GM19240 (cell line): ENCODE measurements around the gene MRPL33.

Source experiments
- DNase-seq: peaks from one replicate; pipeline ENCODE4 v3.0.0; 2011; ENCODE audit warnings: low spot score; ENCODE audit not compliant: insufficient read length

Gene MRPL33

DNA sequence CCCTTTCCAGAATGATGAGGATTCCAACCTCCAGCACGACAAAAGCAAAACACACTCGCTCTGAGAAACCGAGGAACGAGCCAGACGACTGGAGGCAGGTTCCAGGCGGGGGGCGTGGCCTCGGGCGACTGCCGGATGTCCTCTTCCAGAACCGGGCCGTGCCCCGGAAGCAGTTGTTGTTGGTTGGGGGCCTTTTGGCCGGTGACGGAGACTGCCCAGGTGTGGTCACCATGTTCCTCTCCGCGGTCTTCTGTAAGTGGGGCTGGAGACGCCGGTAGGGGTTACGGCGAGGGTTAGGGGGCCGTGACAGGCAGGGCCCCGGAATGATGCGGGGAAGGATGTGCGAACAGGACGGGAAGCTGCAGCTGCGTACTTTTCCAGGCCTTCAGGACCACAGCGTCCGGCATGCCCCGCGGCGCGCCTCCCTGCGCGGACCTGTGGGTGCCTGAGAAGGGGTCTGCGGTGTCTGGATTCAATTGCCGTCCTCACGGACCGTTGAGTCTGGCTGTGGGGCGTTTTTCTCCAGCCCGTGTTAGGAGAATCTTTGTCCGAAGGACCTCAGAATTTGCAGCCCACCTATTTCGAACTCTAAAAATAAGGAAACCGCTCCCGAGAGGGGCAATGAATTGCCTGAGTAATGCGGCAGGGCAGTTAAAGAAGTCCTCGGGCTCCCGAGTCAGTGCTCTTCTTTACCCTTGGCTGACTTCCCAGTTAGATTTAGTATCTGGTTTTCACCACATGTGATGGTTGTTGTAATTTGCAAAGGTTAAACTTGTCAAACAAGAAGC, at the start of gene MRPL33:
Gene MRPL33 (plus strand): TSS at position 172 of the 788 bp plus-strand sequence. CDS start 59 bp downstream, at position 231.
- DNase-seq, result peak; percentile 96

DNA sequence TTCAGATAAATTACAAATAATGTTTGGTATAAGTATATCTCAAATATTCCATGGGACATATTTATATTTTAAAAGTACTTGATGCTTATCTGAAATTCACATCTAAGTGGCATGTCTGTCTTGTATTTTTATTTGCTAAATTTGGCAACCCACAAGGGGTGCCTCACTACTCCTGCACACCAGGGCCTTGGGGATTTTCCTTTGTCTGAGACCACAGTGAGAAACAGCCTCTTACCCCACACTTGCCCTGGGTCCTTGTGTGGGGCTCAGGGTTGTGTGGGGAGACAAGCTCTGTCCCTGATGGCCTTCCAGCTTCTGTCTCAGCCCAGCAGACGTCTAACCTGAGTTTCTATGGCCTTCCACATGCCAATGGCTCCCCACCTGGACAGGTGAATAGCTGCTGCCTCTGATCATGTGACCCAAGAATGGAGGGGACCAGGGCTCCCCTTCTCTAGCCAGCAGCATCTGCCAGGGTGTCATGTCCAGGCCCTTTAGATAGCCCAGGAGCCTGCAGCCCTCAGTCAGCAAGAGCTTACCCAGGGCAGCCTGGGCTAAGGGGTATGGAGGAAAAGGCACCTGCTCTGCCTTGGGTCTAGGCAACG, 49.5 kb upstream of the MRPL33 start:
- DNase-seq, result no peak

DNA sequence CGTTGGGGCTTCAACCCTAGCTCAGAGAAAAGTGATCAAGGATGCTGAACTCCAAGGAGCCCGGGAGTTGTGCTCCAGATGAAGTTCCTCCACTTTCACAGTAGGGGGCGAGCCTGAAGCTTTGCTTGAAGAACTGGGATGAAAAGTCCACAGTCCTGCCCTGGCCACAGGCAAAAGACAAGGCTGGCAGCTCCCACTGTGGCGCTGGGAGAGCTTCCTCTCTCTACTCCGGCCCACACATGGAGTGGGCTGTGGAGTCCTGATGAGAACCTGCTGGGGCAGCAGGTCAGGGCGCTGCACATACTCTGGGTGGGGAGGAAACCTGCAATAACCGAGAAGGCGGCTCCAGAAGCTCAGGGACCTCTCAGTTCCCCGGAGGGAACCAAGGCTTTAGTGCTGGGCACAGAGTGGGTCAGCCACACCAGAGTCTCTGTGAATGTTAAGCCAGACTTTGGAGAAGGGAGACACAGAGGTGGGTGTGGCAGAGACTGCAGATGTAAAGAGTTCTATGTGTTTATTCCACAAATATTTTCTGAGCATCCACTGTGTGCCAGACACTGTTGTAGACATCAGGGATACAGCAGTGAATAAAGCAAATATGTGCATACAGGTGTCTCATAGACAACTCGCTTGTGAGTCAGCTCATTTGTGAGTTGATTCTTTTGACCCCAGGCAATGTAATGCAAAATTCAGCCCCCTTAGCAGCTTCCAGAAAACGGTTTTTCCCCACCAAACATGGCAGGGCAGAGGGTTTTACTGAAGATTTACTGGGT, 48.0 kb upstream of the MRPL33 start:
- peak; percentile 41 for DNase-seq

DNA sequence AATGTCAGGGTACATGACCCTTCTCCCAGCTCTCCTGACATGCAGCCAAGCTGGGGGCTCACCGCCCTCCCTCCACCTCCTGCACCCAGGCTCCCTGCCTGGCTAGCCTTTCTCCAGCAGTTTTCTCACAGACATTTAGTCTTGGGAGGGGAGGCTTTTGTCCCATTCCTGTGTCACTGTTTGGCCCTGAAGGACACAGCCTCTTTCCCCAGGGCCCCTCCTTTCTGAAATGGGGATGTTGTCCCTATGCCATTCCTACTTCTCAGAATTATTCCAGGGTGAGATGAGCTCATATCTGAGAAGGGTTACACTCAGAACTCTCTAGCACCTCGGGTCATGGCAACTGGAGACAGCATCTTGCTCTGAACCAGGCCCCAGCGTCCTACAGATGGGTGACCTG, 47.3 kb upstream of the MRPL33 start:
- no peak for DNase-seq

DNA sequence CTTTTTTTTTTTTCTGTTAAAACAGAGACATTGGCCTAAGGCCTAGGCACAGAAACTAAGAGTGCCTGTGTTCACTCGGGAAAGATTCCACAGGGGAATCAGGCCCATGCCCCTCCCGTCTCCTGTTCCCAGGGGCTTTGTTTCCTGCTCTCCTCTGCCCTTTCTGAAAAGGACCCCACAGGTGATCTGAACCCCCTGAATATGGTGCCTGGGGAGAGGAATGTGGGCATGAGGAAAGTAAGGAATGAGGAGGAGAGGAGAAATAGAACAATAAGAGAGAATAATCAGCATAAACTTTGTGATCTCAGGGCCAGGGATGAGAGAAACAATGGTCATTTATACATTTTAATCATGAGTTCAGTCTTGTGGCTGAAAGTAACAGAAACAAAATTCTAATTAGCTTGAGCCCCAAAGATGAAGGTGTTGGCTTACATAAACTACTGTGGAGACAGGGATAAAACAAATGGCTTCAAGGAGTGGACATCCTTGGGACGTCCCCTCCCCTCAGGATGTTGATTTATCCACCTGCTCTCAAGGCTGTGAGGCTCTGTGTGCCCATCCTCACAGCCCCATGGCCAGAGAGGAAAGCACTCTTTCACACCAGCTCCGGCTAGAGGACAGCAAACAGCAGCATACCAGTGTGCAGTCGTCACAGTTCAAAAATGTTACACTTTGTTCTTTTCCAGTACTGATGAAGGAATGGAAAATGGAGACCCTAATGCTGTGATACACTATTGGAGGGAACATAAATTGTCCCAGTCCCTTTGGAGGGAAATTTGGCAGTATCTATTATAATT, 46.4 kb upstream of the MRPL33 start:
- no peak for DNase-seq

DNA sequence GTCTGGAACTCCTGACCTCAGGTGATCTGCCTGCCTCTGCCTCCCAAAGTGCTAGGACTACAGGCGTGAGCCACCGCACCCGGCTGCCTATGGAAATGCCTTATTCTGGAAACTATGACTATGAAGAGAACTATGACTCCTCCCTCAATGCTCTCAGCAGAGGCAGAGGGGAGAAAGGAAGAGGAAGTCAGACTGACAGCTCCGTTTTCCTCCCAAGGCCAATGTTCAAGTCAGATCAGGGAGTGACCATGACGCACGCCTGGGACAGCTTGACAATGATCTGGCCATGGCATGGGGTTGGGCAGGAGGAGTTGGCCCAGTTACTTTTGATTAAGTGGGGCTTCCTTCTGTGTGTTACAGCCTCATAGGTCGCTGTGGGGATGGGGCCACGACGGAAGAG, 44.3 kb upstream of the MRPL33 start:
- no peak for DNase-seq

DNA sequence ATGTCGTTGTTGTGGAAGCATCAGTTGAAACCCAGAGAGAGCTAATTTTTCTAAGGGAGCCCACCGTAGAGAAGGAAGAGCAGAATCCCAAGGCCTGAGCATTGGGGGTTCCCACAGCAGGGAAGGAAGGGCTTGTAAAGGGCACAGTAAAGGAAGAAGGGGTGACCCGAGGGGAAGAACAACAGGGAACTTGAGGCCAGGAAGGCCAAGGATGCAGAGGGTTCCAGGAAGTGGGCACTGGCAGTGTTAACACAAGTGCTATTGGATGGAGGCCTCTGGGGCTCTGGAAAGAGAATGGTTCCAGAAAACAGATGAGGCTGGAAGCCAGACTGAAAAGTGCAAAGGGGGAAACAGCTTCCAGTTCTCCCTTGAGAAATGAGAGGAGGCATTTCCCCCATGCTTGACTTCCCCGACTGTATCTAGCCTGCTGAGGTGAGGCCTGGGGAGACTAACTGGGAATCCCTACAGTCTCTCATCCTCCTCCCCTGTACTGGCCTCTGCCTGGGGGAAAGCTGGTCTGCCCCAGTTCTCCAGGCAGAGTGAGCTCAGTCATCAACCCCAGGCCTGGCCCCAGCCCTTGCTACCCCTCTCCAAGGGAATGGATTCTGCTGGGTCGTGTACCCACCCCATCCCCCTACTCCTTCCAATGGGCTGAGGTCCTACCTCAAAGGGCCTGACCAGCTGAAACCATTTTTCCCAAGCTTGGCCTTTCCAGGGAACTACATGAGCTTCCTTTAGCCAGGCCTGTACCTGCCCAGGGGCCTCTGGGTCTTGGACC, 43.2 kb upstream of the MRPL33 start:
- DNase-seq, result no peak

DNA sequence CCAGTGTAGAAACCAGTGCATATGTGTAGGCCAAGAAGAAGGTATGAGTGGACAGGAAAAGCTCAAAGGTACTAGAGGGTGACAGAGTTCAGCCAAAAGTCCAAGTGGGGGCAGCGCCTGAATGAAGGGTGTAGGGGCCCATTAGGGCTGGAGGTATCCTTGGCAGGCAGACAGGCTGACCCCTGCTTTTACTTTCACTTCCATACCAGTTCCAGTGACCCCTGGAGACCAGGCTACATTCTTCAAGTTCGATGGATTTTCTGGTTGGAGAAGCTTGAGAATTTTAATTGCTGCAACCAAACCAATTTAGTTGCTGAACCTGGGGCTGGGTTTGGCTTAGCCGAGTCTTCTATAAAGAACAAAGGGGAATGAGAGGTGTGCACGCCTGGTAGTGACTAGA, 42.3 kb upstream of the MRPL33 start:
- DNase-seq, result no peak

DNA sequence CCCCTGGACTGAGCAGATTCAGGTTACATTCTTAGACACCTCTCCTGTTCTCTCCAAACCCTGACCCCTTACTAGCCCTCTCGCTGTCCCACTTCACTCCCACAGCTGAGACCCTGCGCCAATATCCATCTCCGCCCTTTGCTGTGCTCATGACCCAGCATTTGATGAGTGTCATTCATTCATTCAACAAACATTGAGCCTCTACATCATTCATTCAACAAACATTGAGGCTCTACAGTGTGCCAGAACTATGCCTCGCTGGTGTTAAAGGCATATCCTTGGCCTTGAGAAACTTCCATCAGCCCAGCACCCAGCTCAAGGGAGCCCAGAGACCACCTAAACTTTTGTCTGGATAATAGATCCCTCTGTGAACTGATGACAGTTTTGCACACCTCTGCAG, 41.9 kb upstream of the MRPL33 start:
- DNase-seq, result no peak

DNA sequence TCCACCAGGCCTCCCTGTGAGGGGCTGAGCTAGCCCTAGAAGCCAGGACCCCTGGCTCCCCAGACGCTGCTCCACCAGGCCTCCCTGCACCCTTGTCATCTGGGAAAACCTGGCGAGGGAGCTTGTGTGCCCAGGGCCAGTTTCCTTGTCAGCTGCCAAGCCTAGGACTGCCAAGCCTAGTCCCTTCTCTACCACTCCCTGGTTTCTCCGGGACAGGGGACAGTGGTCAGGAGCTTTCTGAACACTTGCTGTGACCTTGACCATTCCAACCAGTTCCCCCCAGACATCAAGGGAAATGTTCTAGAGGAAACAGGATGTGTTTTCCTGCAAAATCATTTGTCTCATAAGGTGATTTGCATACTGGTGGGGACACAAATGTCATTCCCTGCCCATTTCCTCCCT, 41.3 kb upstream of the MRPL33 start:
- DNase-seq, result no peak

DNA sequence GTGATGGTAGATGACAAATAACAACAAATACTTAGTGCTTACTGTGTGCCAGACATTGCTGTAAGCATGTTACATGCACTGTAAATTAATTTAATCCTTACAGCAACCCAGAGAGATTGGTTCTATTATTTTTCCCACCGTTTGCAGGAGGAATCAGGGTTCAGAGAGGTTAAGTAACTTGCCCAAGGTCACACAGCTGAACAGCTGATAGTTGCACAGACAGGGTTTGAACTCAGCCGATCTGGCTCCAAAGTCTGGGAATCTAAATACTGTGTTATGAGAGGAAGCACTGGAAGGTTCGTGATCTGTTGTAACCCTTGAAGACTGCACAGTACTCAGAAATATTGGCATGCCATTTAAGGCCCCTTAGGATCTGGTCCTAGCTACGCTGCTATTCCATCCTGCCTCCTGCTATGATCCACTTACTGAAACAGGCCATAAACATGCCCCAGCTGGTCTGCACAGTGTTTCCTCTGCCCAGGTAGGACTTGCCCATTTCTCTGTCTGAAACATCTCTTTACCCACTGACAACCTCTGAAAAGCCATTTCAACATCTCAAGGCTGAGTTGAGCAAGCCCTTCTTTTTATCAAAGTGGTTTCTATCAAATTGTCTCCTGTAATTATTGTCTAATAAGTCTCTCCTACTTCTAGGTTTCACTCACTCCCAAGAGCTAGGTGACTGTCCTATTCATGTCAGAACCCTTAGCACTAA, 40.4 kb upstream of the MRPL33 start:
- no peak for DNase-seq

DNA sequence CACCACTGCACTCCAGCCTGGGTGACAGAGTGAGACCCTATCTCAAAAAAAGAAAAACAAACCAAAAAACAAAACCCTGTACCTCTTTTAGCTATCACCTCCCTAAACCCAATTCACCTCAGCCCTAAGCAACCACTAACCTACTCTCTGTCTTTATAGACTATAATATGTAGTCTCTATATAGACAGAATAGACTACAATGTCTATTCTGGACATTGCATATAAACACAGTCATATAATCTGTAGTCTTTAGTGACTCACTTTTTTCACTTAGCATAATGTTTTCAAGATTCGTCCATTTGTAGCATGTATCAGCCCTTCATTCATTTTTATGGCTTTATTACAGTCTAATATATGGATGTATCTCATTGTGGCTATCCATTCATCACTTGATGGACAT, 37.2 kb upstream of the MRPL33 start:
- DNase-seq, result no peak

DNA sequence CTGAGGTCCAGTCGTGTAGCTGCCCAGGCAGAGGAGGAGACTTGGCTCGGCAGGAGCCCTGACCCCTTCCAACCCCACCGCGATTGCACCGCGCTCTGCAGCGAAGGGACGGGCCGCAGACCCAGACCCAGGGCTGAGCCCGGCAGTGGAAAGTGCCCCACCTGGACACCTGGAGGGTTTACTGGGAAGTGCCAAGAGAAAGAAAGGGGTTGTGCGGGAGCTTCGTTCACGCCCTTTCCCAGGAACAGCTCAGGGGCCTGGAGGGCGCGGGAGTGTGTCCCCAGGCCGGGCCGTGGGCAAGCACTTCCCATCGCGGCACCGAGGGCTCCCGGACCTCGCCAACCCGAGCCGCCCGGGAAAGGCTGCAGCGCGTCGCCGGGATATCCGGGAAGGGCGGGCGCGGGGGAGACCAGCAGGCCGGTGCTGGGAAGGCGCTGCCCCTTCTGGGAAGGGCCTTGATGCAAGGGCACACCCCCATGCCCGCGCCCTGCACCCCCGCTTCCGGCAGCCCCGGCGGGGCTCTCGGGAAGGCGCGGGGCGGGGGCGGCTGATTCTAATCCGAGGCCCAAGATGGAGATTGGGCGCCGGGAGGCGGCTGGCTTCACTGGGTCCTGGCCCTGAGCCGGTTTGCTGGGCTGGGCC, 36.1 kb upstream of the MRPL33 start:
- no peak for DNase-seq

DNA sequence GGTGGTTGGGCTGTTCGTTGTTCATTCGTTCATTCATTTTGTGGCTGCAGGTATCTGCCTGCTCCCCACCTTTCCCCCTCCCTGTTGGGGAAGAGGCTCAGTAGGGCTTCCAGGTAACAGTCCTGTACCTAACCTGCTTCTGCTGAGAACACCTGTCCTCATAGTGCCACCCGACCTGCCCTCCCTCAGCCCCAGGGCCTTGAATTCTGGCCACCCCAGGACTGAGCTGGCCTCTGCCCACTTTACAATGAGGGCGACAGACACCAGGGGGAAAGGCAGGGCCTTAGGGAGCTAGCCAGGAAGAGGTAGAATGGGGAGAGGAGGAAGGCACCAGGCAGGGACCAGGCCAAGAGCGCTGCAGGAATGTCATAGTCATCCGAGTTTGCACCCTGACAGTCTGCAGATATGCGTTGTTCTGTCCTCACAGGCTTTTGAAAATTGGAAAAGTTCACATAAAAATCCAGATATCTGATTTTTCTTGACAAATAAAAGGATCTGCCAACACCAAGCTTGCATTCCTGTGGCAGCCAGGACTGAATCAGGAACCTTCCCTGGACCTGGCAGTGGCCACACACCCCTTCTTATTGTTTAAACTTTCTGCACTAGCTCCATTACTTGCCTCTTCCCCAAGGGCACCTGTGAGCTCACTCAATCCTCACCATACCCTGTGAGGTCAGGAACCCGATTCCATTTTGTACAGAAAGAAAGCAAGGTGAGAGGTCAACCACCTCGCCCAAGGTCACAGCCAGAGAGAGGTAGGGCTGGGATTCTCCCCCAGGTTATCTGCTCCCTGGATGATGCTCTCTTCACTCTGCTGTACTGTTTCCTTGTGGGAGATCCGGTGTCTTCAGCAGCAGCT, 35.3 kb upstream of the MRPL33 start:
- no peak for DNase-seq

DNA sequence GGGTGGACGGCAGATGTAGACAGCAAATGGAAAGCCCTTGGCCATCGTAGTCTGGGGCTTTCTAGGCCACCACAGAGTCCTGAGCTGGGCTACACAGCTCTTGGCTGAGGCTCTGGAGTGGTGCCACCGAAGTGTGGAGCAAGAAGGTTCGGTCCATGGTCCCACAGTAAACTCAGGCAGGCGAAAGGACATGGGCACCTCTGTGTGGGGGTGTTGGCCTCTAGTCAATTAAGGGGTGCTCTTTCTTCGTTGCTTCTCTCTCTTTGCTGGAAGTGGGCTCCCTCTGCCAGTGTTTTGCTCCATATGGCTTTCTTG, 34.7 kb upstream of the MRPL33 start:
- no peak for DNase-seq

DNA sequence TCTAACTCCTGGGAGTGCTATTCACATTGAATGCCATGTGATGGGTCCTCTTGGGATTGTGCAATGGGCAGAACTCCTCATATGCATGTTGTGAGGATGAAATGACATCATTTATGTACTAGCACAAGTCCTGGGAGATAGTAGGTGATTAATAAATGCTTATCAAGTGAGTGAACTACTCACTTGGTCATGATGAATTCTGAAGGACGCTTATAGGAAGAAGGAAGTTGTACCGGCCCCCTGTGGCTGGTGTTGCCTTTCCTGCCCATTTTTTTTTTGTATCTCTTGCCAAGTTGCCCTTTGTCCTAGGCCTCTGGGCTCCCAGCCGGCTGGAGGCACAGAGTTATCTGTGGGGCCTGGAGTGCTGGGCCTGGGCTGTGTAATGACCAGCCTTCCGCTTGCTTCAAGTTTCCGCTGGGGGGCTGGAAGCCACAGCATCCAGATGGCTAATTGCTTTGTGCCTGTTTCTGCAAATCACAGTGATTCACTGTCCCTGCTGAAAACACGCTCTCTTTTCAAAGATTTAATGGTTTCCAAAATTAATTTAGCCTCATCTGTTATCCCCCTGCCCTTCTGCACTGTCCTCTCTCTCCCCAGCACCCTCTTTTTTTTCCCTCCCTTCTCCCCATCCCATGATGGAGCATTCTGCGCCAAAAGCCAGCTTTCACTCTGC, 33.7 kb upstream of the MRPL33 start:
- DNase-seq, result no peak

DNA sequence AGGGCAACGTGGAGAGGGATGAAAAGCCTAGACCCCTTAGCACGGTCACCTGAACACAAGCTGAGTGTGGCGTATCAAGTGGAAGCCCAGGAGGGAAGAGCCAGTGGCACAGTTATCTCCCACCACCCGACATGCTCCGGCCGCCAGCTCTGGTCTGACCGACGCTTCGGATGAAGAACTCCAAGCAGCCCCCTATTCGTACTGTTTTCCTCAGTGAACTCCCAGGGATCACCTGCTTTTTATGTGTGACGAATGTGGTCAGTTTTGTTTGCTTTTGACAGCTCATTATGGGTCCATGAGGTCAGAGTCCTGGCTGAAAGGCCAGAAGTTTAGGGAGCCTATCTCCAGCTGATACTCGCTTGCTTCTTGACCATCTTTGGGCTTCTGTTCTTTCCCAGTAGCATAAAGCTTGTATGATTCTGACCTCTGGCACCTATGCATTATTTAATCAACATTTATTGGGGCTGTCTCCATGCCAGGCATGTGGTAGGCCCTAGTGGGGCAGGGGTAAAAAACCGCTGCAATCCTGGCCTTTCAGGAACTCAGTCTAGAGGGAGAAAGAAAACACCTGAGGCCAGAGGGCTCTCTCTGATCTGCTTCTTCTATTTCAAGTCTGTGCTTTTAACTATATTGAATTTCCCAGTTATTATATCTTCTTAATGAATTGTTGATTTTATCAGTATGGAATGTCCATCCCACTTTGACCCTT, 33.0 kb upstream of the MRPL33 start:
- no peak for DNase-seq

DNA sequence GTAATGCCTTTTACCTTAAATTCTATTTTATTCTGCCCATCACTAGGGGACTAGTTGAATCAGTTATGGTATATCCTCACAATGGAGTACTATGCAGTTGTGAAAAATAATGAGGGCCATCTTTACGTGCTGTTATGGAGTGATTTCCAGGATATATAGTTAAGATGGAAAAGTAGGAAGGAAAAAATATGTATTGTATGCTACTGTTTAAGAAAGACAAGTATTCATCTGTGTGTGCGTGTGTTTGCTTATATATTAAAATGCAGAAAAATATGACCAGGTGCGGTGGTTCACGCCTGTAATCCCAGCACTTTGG, 32.5 kb upstream of the MRPL33 start:
- DNase-seq, result no peak
